ENCODE results near the gene OR2T10.
"Not testable (repeated sequence)": the region's sequence is repeated elsewhere in the genome, so short reads cannot be mapped to it uniquely, and the experiment has no call there.

OR2T10 gene, protein sequence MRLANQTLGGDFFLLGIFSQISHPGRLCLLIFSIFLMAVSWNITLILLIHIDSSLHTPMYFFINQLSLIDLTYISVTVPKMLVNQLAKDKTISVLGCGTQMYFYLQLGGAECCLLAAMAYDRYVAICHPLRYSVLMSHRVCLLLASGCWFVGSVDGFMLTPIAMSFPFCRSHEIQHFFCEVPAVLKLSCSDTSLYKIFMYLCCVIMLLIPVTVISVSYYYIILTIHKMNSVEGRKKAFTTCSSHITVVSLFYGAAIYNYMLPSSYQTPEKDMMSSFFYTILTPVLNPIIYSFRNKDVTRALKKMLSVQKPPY
- total RNA-seq = 0 reads per million in 2 donors

GRCh38 chr1:248597589-248597988 lies at the start of gene OR2T10:
TSS of gene OR2T10 (minus strand) at chr1:248597700. CDS start at chr1:248593768, 3,932 bp downstream.
- DNase-seq = no peak

- not testable (repeated sequence) for DNase-seq
Observed at GRCh38 chr1:248645178-248645577, 47.7 kb upstream of the OR2T10 start, which contains the start of gene OR2T35. TSS of gene OR2T35 (minus strand) at chr1:248645278. CDS start at chr1:248639258, 6,020 bp downstream.

DNA sequence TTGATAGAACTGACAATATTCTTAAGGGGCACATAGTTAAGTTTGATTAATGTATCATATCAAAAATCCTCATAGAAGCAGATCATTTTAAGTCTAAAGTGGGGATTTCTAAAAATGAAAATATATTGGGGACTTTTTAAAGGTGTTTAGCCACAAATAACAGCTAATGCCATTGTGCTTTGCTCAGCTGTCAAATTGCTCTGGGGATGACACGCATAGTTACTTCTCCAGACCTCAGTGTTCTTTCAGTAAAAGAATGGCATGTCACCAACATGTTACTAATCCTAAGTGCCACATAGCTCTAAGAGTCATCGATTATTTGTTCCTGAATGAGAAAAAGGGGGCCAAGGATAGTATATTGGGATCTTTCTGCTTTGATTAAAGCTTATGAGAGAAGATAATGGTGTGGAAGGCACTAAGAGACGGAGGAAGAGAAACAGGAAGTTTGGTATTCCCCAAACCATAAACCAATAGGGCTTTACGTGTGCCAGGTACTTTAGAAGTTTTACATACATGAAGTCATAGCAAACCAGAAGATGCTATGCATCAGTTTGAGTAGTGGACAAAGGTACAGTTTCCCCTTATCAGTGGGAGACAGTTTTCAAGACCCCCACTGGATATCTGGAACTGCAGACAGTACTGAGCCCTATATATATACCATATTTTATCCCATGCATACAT lies 45.6 kb upstream of the OR2T10 start:
- DNase-seq = not testable (repeated sequence)

- DNase-seq = not testable (repeated sequence)
Observed at GRCh38 chr1:248641583-248641982, 44.1 kb upstream of the OR2T10 start.

DNA sequence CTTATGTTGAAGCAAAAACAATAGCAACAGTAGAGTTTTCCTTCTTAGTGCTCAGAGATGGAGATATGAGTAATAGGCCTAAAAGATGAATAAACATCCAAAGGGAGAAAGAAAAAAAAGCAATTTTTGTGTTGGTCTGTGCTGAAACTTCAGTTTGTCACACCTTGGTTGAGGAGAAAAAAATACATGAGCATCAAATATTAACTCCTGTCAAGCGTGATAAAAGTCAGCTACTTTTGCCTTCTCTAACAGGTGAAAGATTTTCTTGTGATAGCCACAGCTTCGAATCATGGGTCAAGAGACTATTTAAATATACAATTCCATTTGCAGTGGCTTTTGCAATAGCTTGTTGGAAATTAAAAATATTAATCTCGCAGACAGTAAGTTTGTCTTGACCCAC lies 43.4 kb upstream of the OR2T10 start:
- DNase-seq = not testable (repeated sequence)

DNA sequence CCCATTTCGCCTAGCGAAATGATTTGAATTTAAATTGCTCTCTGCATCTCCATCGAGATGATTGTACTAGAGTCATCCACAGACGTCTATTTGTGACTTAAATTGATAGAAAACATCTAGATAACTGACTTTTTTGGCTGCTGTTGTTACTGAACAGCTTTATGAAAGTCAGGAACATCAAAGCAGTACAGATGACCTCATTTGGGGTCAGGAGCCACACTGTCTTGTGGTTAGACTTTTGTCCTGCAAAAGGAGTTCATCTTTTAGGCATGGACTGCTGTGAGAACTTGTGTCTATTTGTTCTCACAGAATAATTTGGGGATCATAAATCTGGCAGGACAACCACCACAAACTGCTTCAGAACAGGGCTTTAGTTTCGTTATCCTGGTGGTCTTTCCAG lies 42.2 kb upstream of the OR2T10 start:
- not testable (repeated sequence) for DNase-seq

- DNase-seq = not testable (repeated sequence)
Observed at GRCh38 chr1:248636612-248637011, 39.1 kb upstream of the OR2T10 start.

DNA sequence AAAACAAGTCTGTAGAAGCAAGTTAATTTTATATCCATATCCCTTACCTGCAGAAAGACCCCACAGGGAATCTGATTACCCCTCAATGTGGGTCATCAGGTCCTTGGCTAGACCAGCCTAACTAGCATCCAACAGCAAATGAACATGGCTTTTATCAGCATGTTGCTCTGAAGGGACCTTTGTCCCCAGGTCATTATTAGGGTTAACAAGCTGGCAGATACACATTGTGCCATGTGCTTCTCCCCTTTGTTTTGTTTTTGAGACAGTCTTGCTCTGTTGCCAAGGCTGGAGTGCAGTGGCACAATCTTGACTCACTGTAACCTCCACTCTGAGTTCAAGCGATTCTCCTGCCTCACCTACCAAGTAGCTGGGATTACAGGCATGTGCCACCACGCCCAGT lies 37.5 kb upstream of the OR2T10 start, which contains the start of gene OR2T11:
TSS of gene OR2T11 (minus strand) at position 101 of the 400 bp plus-strand sequence. CDS start 7,963 bp downstream, outside the sequence.
- DNase-seq = not testable (repeated sequence)

GRCh38 chr1:248631354-248632008 lies 34.0 kb upstream of the OR2T10 start:
- no peak for DNase-seq

DNA sequence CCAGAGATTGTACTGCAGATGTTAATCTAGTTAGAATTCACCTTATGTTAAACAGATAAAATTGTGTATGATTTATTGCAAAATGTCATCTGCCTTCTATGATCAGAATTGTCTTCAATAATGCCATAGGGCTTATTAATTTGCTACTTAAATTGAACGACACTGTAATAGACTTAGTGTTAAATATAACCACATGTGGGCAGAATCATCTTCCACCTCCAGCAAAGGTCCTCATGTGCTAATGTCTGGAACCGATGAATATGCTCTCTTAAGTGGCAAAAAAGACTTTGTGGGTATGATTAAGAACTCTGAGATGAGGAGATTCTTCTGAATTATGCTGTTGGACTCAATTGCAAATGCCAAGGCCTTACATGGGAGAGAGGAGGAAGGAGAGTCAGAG lies 33.1 kb upstream of the OR2T10 start:
- no peak for DNase-seq

DNA sequence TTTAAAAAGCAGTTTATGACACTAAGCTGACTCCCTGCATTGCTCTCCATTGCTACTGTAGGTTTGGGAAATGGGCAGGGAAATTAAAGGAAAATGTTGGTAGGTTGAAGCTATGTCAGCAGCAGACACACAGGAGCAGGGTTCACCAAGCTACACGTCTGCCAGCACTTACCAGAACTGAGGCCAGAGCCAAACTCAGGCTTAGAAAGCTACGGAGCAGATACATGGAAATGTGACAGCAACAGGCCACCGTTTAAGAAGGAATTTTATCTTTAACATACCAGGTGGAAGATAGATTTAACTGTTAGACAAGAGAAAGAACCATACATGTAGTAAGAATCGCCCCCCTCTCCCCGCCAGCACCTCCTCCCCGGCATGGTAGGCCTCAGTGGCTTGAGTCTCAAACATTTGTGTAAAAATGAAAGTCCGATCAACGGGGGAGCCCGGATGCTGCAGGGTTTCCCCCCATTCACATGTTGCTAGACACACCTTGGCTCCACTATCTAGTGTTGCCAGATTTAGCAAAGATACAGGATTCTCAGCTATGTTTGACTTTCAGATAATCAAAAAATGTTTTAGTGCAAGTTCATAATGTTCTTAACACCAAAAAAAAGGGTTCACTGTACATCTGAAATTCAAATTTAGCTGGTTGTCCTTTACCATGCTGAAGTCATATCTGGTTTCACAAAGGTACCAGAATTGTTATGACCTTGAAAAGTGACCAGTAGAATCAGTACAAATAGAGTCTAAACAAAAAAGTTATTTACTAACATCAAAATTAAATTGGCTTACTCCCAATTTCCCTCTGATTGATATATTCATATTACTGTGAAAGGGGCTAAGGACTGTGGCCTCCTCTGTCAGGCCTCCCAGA lies 30.7 kb upstream of the OR2T10 start:
- DNase-seq = no peak

DNA sequence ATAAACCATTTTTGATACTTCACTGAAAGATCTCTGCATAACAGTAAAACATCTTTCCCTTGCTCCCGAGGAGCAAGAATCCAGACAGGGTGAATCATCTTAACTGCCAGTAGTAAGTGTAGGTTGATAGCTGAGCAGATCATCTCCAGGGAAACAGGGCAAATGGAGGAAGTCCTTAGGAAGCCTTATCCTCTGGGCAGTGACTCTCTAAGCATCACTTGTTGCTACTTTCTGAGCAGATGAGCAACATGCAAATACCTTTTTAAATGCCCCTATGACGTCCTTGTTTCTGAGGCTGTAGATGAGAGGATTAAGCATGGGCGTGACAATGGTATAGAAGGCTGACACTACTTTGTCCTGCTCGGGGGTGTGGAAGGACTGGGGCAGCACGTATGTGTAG lies 28.5 kb upstream of the OR2T10 start:
- DNase-seq = no peak

GRCh38 chr1:248625166-248625565 lies 27.7 kb upstream of the OR2T10 start:
- DNase-seq = no peak

- no peak for DNase-seq
Observed at GRCh38 chr1:248622570-248623001, 25.1 kb upstream of the OR2T10 start.

GRCh38 chr1:248621770-248622169 lies 24.3 kb upstream of the OR2T10 start:
- DNase-seq = no peak

DNA sequence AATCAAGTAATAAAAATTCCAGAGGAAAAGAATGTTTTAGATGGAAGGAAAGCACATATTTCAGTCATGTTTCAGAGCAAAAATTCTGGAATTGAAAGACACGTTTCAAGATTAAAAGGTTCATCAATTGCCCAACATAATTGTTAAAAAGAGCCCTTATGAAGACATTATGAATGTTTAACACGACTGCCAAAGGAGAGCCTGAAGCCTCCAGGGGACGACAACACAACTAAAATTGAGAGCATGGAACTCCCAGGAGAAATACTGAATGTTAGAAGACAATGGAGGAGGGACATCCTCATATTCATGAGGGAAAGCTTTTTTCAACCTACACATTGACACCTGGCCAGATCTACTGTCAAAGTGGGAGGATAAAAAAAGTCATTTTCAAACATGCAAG lies 21.4 kb upstream of the OR2T10 start:
- no peak for DNase-seq

GRCh38 chr1:248618119-248618518 lies 20.6 kb upstream of the OR2T10 start:
- no peak for DNase-seq

DNA sequence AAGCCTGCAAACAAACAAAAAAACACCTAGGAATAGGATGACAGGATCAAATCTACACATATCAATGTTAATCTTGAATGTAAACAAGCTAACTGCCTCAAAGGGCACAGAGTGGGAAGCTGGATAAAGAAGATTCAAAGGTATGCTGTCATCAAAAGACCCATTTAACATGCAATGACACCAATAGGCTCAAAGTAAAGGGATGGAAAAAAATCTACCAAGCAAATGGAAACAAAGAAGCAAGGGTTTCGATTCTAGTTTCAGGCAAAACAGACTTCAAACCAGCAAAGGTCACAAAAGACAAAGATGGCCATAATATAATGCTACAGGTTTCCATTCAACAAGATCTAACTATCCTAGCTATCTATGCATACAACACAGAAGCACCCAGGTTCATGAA lies 16.2 kb upstream of the OR2T10 start:
- no peak for DNase-seq

GRCh38 chr1:248611883-248612414 lies 14.4 kb upstream of the OR2T10 start:
- no peak for DNase-seq

DNA sequence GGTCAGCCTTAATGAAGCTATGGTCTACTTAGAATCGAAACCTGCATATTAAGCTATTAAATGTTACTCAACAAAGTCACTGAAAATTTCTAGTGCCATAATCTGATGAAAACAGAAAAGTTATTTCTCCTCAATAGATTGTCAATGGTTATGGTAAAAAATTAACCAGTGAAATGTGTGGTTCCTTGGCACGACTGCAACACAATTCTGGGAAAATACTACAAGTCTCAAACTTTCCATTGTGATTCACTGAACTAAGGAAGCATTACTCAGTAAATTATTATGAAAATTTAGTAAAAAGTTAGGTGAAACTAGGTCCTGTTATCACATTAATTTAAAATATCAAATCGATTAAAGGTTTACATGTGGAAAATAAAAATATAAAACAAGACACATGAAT lies 12.8 kb upstream of the OR2T10 start:
- no peak for DNase-seq

GRCh38 chr1:248599396-248599795 lies 1.9 kb upstream of the OR2T10 start:
- no peak for DNase-seq

GRCh38 chr1:248596615-248597014 lies 885 bp downstream of the OR2T10 start:
- DNase-seq = no peak

All from activated gamma-delta T cell (primary cell).